HG02642 (cell line): Measurements from ENCODE around the gene SAMD14.

ENCODE experiments used
- ATAC-seq: cut with Tn5 transposase; IDR thresholded peaks from one replicate; pipeline ENCODE4 v1.9.1; 2021; ENCODE audit warnings: mild to moderate bottlenecking; ENCODE audit not compliant: unreplicated experiment, poor library complexity

SAMD14 gene

DNA sequence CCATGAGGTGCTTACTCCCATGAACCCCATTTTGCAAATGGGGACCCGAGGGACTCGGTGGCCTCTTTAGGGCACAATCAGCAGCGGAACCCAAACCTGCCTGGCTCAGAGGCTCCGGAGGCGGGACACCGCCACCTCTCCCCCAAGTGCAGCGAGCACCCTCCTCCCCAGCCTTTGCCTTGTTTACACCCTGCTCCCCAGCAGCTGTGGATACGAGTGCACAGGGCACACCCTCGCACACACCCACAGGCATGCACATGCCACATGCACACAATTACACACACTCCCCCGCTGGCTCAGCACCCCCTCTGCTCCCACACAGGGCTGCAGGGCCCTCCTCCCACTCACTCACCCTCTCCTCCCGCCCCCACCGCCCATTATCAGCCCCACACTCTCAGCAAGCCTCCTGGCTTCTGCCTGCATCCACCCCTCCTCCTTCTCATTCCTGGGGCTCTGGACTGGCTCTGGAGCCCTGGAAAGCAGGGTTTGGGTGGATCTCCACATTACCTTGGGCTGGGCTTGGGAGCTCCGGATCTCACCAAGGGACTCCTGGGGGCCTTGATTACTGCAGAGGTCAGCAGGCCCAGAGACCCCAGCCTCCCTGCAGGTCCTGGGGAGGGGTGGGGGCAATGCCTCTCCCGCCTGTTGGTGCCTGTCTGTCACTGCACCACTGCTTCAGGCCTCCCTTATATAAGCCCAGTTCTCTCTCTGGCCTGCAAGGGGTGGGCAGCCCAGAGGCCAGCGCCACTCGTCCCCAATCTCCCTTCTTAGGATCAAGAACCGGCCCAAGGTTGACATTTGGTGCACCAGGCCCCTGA is 28.4 kb downstream of the SAMD14 start:
- no peak for ATAC-seq

DNA sequence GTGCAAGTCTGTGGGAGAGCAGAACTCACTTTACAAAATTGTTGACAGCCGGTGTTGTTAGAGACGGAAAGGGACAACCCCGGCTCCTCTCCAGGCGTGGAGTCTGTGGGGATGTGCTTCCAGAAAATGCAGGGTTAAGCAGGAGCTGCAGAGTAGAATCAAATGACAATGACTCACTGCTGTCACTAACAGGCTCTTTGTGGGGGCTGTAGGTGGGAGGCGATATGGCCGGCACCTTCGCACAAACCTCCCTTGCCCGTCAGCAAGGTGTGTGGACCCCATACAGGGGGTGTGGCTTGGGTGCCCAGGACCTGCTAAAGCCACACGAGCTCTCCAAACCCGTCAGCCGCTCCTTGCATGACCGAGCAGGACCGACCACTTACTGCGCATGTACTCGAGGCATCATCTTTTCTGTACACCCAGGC is 29.0 kb downstream of the SAMD14 start:
- no peak for ATAC-seq

DNA sequence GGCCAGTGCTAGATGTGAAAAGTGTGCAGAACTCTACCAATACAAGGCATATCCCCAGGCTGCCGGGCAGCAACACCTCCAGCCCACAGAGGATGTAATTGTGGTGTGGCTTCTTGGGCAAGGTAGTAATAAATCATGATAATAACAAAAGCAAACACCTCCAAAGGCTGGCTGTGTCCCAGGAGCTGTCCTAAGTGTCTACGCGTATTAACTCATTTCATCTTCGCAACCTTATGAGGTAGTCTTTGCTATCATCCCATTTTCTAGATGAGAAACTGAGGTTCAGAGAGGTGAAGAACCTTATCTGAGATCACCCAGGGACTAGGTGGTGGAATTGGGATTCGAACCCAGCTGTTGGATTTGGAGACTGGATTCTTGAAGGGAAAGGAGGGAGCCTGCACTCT is 29.5 kb downstream of the SAMD14 start:
- no peak for ATAC-seq

DNA sequence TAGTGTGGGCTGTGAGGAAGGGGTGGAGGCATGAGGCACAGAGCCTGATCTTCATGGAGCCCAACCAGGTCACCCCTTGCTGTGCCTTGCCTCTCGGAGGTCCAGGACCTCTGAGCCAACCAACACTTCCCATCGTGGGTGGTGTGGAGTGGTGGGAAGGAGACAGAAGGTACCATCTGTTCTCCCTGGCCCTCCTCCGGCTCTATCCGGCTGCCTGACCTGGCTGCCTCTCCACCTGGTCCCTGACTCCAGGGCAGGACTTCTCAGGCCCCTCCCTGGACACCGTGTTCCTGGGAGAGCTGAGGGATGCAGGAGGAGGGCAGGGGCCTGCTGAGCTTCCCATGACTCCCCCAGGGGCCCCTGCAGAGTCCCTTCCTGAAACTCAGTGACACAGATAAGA is 31.0 kb downstream of the SAMD14 start:
- ATAC-seq: no peak

DNA sequence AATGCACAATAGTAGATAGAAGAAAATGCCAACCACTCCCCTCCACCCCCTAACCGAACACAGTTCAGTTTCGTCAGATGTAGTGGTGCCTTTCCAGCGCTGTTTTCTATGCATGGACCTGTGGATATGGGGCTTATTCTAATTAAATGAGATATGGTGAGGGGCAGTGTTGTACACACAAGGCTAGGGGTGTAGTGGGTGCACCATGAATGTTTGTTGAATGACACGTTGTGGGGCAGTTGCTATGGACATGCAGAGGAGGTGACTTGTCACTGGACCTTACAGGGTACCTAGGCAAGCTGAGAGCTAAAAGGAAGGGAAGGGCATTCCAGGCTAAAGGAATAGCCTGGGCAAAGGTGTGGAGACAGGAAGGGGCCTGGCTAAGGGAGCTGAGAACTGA is 31.4 kb downstream of the SAMD14 start:
- ATAC-seq: no peak

DNA sequence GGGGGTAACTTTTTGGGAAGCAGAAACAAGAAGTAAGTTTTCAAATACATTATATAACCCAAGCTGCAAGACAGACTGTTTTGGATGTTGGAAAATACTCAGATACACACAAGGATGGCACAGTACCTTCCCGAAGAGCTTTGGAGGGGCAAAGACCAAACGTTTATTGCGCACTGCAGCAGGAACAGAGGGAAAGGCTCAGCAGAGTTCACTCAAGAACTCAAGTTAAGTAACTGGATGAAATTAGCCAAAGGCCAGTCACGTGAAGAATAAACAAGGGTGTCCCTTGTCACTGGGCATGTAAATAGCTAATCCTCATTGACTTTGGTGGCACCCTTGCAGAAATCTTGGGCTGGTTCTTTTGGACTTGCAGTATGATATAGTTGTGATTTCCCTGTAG is 32.0 kb downstream of the SAMD14 start:
- no peak for ATAC-seq

DNA sequence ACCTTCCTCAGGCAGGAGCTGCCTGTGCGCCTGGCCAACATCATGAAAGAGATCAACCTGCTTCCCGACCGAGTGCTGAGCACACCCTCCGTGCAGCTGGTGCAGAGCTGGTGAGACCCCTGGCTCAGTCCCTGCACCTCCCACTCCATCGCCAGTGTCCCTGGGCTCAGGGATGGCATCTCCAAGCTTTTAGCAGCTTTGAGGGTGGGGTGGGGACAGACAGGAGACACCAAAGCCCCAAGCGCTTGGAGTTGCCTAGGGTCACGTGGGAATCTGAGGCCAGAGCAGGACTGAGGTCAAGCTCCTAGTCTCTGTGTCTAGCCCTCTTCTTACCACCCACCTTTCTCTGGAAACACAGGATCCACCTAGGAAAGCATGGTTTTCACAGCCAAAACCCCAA is 32.5 kb downstream of the SAMD14 start:
- no peak for ATAC-seq

DNA sequence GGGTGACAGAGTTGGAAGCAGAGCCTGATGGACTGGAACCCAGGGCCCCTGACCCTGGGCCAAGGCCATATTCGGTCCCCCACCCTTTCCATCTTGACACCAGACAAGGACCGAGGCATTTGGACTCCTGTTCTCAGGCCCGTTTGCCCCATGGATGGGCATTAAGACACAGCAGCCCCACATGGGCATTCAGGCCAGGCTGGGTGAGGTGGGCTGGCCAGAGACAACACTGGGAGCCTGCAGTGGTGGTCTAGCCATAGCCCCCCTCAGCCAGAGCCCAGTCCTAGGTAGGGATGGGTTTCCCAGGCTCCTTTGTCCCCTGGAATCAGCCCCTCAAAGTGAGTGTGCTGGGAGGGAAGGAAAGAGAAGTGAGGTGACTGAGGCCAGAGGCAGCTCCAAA is 33.2 kb downstream of the SAMD14 start:
- ATAC-seq: no peak

DNA sequence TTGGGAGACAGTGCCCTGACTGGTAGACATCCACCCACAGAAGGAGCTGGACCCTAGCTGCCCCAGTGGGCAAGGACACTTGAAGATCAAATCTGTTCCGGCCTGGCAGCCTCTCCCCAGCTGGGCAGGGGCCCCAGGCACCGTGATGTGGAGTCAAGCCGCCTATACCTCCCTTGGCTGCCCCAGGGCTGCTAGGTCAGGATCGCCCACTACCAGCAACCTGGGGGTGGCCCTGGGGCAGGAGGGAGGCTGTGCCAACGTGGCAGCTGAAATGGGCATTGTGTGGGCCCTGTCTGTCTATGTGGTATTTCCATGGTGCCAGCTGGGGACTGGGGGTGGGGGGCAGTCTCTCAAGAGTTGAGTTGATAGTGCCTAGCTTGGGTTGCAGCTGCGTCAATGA is 33.9 kb downstream of the SAMD14 start:
- no peak for ATAC-seq

DNA sequence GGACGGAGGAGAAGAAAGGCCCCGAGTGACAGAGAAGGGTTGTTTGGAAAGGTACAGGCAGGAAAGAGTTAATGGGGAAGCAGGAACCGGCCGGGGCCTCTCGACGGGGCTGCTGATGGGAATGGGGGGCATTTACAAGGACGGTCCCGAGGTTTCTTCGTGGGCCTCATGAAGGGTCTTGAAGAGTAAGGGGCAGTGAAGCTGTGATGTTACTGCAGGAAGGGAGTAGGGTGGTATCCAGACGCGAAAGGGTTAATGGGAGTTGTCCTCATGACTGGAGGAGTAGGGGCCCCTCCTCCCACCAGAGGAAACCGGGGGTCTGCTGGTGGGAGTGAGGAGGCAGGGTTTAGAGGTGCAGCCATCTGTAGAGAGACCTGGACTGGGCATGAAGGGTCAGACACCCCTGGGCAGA is 34.3 kb downstream of the SAMD14 start:
- ATAC-seq: no peak

DNA sequence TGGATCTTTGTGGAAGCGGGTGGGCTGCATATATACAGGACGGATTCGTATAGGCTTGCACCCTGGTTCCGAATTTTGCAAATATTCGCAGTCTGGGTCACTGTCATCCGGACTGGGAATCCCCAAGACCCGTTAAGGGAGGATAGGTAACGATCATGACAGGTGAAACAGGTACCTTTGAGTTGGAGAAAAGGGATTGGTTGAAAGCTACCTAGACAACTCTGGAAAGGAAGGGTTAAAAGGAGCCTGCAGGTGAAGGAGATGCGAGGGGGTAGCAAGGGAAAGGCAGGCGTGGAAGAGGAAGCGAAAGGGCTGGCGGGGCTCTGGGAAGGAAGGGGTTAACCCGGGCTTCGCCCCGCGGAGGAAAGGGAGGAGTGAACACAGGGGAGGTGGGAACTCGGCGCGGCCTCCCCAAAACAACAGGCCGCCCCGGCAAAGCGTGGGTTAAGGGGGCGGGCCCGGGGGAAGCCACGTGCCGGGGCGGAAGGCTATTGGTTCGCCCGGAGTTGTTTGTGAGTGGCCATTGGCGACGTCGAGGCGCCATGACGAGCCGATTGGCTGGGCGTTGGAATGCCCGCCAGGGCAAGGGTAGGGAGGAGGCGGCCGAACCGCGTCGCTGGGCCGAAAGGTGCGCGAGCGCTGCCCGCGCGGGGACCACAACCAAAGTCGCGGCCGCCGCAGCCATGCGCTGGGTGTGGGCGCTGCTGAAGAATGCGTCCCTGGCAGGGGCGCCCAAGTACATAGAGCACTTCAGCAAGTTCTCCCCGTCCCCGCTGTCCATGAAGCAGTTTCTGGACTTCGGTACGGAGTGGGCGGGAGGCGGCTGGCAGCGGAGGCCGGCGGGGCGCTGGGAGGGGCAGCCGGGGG is 35.0 kb downstream of the SAMD14 start, which contains the start of gene PDK2:
TSS of gene PDK2 (plus strand) at position 599 of the 867 bp plus-strand sequence. CDS start at position 684, 85 bp downstream.
- ATAC-seq: peak; percentile 95

DNA sequence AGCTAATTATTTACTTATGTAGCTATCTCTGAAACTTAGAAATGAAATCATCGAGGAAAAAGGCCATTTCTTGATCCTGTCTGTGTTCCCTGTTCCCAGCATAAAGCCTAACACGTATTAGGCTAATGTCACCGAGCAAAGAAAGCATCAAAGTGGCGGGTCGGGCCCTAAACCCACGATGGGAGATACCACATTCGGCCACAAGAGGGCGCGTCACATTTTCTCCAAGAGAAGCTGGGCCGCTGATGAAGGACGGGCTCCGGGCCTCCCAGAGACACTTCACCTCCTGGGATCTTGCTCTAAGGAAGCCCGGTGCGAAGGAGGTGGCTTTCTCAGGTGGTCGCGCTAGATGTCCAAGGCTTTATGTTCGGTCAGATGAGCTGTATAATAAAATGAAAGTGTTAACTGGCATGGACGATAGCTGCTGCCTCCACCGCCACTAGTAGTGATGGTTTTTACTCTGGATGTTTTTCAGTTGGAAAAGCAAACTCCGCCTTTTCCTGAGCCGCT is 35.7 kb downstream of the SAMD14 start:
- peak; percentile 38 for ATAC-seq

DNA sequence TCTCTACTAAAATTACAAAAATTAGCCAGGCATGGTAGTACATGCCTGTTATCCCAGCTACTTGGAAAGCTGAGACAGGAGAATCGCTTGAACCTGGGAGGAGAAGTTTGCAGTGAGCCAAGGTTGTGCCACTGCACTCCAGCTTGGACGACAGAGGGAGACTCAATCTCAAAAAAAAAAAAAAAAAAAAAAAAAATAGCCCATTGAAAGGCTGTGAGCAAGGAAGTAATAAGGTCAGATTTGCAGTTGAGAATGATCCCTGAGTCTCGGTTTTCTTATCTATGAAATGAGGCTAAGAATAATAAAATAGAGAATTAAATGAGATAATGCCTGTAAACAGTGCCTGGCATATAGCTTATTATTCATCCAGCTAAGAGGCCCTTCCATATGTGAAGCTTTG is 36.2 kb downstream of the SAMD14 start:
- no peak for ATAC-seq

DNA sequence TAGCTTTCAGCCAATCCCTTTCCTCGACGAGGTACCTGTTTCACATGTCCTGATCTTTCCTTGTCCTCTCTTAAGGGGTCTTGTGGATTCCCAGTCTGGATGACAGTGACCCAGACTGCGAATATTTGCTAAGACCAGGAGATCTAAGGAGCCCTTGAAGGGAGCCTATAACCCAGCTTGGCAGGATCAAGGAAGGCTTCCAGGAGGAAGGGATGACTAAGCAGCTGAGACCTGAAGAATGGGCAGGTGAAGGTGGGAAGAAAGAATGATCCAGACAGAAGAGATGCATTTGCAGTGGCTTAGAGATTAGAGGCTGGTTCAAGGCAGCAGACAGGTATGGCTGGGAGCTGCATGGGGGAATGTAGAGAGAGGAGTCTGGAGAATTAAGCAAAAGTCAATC is 36.7 kb downstream of the SAMD14 start:
- no peak for ATAC-seq

DNA sequence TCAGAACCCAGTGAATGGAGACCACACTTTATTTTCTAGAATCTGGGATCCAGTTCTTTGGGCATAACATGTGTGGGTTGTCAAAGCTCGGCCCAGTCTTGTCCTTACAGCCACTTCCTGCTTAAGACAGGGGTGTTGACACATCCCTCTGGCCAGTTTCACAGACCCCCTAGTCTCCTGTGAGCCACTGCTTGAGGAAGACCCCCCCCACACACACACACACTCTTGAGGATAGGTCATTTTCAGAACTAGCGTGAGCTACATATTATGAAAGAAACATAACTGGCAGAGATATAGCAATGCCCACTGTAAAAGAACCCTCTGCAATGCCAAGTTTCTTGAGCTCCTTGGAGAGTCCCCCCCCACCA is 38.1 kb downstream of the SAMD14 start:
- no peak for ATAC-seq

DNA sequence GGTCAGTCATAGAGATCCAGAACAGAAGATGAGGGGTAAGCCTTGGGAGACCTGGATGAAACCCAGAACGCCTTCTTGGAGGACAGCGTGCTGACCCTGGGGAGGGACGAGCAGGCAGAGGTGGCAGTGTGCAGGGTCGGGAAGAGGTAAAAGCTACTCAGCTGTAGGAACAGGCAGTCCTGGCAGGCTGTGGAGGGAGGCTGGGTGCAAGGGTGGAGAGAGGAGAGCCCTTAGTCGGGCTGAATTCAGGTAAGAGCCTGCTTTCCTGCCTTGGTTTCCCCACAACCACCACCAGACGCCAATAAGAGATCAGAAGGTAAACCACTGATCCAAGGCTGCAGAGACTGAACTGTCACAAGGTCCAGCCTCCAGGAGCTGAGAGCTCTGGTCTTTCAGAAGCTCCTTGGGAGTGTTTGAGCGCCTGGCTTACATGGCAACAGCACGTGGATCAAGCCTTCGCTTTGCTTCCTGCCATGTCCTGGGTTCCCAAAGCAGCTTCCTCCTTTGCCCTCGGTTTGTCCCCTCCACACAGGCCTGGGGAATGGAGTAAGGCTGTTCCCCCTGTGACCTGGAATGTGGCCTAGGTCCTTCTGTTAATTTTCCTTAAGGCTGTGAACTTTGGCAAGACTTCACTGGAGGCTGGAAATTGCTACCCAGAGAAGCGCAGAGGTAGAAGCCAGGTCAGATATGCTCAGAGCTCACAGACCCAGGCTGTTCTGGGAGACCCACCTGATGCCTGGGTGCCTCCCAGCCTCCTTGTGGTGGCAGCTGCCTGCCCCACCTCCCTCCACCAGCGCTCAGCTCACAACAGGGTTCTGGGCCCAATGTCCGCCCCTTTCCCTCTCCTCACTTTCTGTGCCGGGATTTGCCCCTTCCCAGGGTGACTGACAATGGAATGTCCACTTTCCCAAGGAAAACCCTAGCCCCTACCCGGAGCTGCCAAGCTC is 38.7 kb downstream of the SAMD14 start:
- ATAC-seq: no peak

DNA sequence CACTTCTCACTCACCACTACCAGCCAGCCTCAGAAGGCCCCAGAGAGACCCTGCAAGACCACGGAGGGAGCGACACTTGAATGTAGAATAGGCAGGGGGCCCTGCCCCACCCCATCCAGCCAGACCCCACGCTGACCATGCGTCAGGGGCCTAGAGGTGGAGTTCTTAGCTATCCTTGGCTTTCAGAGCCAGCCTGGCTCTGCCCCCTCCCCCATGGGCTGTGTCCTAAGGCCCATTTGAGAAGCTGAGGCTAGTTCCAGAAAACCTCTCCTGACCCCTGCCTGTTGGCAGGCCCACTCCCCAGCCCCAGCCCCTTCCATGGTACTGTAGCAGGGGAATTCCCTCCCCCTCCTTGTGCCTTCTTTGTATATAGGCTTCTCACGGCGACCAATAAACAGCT is 39.9 kb downstream of the SAMD14 start:
- no peak for ATAC-seq

DNA sequence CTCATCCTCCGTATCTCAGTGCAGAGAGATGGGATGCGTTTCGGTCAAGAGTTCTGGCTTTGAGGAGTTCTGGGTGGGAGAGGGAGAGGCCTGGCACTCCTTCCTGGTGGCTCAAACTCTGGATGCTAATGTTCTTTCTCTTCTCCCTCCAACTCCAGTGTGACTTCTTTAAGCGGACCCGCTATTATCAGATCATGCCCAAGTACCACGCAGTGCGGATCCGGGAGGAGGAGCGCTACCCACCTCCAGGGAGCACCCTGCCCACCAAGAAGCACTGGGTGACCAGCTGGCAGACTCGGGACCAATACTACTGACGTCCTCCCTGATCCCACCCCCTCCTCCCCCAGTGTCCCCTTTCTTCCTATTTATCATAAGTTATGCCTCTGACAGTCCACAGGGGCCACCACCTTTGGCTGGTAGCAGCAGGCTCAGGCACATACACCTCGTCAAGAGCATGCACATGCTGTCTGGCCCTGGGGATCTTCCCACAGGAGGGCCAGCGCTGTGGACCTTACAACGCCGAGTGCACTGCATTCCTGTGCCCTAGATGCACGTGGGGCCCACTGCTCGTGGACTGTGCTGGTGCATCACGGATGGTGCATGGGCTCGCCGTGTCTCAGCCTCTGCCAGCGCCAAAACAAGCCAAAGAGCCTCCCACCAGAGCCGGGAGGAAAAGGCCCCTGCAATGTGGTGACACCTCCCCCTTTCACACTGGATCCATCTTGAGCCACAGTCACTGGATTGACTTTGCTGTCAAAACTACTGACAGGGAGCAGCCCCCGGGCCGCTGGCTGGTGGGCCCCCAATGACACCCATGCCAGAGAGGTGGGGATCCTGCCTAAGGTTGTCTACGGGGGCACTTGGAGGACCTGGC is 40.8 kb downstream of the SAMD14 start:
- no peak for ATAC-seq

DNA sequence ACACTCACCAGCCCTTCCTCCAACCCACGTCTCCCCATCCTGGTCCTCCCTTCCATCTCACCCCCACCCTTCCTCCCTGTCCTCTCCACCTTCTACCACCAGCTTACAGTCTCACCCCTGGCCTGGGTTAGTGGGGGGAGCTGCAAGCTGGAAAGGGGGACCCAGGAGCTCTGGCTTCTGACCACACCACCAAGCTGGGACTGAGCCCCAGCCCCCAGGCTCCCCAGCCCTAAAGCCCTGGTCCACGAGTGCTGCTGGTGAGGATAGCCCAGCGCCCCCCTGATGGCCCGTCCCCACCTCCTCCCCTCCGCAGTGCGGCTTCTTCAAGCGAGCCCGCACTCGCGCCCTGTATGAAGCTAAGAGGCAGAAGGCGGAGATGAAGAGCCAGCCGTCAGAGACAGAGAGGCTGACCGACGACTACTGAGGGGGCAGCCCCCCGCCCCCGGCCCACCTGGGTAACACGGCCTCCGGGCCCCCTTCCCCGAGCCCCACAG is 42.0 kb downstream of the SAMD14 start:
- no peak for ATAC-seq
